Smooth muscle cell of the brain vasculature (primary cell): ENCODE data around the gene PITRM1.

ENCODE experiments used
- DNase-seq: peaks from one replicate; pipeline ENCODE4 v3.0.0-alpha.2; 2012; ENCODE audit warnings: low read depth, low spot score

Gene PITRM1

GRCh38 chr10:3141351-3142005, 31.1 kb downstream of the PITRM1 start:
- no peak for DNase-seq

- no peak for DNase-seq
These were observed 32.3 kb downstream of the PITRM1 start for GRCh38 chr10:3140280-3140679.

- DNase-seq, result no peak
These were observed 33.2 kb downstream of the PITRM1 start for GRCh38 chr10:3139216-3139910.

DNA sequence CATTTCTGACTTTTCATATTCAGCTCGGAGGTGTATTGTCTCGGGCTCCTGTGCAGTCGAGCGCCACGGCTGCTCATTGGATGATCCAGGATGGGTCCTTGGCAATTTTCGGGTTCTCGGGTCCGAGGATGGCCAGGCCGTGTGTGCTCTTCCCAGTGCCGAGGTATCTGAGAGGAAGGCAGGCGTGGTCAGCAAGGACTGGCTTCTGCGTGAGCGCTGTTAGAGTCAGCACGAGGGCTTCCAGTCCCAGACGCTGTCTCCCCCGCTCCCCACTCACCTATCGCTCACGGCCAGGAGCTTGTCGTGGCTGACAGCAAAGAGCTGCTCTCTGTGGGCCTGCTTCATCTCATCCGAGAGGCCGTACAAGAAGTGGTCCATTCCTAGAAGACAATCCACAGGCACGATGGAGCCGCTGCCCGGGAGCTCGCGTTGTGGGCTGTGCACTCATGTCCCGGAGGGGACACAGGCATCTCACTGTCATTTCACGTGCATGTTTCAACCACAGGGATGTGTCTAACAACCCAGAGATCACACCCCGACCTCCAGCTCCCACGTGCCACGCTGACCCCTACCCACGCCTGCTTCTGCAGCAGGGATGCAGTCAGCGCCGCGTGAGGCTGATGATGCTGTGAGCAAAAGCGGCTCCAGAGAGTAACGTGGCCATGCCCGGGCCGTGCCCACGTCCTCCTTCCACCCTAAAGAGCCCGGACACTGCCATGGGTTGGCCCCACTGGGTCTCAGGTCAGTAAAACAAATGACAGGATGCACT, 34.4 kb downstream of the PITRM1 start:
- DNase-seq, result no peak

DNA sequence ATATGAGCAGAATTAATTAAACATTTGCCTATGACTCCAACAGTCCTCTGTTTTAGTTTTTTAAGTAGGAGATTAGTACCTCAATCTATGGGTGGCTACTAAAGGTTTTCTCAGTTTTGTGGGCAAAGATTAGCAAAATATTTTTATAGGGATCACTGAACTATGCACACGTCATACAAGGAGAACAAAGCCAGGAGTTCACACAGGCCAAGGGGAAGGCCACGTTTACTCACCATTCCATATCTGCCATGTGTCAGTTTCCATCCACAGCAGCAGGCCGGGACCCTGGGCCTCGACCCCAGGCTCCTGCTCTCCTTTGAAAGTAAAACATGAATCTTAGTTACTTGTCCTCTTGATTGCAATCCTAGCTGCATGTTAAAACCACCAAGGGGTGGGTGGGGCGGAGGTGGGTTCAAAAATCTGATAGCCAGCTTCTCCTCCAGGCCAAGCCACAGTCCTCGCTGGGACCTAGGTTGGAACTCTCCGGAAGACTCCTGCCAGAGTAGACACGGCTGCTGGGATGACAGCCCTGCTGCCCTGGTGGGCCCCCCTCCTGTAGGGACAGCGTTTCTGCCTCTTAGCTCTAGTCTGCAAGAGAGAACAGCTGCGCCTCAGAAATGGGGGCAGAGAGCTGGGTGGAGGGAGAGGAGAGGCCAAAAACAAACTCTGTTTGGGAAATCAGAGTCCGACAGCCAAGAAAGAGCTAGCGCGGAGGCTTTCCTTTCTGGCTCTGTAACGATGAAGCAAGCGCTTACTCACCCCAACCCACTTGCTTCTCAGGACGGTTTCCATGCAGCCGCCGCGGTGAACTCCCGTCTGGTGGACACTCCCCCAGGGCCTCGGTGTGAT, 35.6 kb downstream of the PITRM1 start:
- DNase-seq, result no peak

DNA sequence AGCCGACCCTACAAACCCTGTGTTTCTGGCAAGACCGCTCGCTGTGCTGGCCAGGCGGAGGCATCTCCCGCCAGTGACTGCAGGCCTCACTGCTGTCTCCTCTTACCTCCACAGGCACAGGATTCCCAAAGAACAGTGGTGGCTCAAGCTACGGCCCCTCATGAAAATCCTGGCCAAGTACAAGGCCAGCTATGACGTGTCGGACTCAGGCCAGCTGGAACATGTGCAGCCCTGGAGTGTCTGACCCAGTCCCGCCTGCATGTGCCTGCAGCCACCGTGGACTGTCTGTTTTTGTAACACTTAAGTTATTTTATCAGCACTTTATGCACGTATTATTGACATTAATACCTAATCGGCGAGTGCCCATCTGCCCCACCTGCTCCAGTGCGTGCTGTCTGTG, 36.2 kb downstream of the PITRM1 start:
- no peak for DNase-seq

DNA sequence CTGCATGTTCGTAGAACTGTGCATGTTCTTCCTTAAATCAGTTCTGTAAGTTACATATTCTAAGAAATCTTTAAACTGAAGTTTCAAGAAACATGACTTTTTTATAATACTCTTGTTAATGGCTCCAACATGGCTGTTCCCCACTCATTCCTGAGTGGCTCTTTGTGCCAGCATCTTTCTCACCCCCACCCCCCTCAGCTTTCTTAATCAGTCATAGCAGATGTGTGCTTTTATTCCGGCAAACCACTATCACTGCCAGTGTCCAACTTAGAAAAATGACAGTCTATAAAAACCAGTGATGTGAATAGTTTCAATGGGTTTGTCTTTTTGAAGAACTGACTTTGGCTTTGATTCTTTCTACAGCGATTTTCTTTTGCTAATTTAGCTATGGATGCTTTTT, 37.6 kb downstream of the PITRM1 start:
- no peak for DNase-seq

DNA sequence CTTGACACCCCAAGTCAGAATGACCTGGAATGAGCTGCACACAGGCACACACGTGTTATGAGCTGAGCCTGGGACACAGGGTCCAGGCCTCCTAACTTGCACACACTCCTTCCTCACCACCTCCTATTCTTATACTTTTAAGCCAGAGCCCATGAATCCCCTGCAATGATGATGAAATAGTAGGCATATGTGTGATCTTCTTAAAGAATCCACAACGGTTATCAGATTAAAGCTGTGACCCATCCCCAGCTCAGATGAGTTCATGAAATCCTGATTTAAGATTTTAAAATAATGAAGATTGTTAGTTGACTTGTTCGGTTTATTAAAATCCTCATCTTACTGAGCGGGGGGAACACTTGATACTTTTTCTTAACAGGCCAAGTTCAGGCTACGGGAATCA, 38.6 kb downstream of the PITRM1 start:
- DNase-seq, result no peak

DNA sequence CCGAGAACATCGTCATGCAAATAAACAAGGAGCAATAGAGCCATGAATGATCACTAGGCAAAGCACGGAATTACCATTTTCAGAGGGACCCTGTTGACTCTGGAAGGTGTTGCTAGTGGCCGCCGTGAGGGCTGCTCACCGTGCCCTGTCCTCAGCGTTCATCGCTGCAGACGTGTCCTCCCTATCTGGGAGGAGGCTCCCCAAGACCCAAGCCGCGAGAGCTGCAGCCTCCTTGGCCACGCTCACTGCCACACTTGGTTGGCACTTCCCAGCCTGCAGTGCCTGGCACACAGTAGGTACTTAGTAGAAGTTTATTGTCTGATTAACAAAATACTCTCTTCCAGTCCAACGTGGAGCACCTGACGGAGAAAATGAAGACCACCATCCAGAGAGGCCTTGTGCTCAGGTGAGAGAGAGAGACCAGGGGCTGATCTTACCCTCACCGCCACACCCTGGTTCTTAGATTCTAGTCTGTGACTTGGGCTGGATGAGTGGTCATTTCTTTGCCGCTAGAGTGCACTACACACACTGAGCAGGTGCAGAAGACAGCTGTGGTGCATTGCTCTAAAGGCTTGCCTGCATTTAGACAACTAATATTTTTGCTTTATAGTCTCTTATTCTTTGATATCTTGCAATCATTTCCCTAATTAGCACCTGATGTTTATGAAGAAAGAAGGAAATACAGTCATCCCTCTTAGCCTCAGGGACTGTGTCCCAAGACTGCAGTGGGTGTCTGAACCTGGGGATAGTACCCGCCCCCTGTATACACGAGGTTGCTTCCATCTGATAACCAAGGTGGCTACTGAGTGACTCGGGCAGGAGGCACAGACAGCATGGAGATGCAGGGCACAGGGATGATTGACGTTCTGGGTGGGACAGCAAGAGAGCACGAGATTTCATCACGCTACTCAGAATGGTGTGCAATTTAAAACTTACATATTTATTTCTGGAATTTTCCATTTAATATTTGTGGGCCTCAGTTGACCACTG, 40.3 kb downstream of the PITRM1 start:
- no peak for DNase-seq

- no peak for DNase-seq
These were observed 41.5 kb downstream of the PITRM1 start for GRCh38 chr10:3131098-3131497.

GRCh38 chr10:3129581-3130340, 42.8 kb downstream of the PITRM1 start:
- no peak for DNase-seq

DNA sequence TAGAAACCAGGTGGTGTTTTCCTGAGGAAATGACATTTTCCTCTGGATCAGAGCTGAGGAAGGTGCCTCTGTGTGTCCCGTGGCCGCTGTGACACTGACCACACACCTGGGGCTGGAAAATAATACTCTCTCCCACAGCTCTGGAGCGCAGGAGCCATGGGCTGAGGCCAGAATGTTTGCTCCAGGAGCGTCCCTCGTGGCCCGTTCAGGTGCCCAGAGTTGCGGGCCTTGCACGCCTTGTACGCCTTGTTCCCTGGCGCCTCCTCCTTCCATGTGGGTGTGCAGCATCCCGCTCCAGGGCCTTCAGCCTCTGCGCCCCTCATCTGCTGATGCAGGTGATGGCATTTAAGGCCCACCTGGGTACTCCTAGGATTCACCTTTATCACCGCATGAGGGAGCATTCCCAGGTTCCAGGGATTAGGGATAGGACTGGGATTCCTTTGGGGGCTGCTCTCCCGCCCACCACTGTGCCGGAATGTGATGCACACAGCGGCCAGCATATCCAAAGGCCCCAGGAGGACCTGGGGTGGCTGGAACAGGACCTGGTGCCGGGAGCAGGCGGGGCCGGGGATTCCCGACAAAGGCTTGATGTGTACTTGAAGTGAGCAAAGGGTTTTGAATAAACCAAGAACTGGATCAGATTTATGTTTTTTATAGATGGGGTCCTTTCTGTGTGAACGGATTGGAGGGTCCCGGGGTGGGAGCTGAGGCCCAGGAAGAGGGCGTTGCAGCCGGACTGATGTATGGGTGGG, 44.0 kb downstream of the PITRM1 start:
- DNase-seq, result no peak

DNA sequence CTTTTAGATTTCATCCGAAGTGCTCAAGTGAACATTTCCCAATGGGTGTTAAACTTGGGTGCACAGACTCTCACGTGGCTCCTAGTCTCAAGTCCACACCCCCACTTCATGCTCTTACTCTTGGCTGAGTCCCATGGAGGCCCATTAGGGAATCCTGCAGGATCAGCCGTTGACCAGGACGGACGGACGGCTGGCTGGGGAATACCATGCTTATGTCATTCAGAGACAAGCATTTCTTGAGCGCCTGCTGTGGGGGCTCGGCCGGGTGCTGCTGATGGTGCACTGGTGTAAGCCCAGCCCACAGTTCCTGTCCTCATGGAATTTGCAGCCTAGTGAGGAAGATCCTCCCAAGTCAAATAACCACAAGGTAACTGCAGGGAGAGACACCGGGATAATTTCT, 44.7 kb downstream of the PITRM1 start:
- DNase-seq, result no peak

DNA sequence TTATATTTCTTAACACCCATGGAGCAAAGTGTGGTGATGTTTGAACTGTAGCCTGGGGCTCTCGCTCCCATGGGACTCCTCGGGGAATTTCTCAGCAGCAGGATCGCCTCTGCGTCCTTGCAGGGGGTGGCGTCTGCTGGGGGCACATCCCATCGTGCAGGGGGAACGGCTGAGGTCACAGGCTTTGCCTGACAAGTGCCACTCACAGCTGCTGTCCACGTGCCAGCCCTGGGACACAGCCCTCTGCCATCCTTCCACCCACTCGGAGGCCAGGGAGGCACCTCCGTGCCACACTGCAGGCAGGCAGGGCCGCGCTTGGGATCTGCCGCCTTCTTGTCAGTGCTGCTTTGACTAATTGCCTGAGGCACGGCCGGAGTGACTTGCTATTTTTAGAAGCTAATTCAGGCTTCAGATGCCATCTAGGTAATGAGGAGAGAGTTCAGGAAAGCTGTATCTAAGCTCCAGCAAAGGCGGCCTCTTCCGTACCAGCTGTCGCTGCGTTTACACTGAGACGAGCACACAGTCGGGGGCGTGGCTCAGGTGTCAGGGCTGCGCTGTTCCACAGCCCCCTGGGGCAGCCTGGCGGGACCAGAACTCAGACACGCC, 45.7 kb downstream of the PITRM1 start:
- no peak for DNase-seq

GRCh38 chr10:3126249-3126648, 46.3 kb downstream of the PITRM1 start:
- no peak for DNase-seq

- no peak for DNase-seq
These were observed 46.9 kb downstream of the PITRM1 start for GRCh38 chr10:3125527-3126170.

- DNase-seq, result no peak
These were observed 48.0 kb downstream of the PITRM1 start for GRCh38 chr10:3124412-3125175.
